ENCODE measurements around the gene UBXN11.

DNA sequence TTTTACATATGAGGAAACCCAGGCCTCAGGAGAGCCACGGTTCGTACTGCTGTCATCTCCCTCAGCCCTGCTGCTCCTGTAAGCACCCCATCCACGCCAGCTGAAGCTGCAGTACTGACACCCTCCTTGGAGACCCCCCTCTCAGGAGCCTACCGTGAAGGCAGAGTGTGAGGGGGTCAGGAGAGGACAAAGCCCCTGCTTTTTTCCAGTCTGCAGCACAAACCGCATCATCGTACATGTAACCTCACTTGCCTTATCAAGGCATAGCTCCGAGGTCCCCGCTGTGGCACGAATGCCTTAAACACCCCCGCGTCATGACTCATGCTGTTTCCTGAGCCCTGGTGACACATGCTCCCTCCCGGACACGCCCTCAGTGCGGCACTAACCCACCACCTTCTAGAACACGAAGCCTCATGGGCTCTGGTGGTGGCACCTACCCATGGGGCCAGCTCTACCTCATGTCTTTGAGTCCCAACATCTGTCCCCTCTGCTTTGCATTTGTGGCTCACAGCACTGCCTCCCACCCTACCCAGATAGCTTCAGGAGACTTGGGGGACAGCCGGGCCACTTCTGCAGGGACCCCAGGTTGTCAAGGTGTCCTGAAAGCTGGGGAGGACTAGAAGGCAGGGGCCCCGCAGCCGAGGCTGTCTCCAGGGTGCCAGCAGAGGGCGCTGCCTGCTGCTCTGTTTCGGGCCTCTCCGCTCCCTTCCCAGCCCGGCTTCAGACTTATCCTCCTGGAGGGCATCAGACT, 21.7 kb downstream of the UBXN11 start:
- TF ChIP-seq, protein P1, sequence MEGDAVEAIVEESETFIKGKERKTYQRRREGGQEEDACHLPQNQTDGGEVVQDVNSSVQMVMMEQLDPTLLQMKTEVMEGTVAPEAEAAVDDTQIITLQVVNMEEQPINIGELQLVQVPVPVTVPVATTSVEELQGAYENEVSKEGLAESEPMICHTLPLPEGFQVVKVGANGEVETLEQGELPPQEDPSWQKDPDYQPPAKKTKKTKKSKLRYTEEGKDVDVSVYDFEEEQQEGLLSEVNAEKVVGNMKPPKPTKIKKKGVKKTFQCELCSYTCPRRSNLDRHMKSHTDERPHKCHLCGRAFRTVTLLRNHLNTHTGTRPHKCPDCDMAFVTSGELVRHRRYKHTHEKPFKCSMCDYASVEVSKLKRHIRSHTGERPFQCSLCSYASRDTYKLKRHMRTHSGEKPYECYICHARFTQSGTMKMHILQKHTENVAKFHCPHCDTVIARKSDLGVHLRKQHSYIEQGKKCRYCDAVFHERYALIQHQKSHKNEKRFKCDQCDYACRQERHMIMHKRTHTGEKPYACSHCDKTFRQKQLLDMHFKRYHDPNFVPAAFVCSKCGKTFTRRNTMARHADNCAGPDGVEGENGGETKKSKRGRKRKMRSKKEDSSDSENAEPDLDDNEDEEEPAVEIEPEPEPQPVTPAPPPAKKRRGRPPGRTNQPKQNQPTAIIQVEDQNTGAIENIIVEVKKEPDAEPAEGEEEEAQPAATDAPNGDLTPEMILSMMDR (IDR thresholded peaks at IDR 0.05): peak in 3 of 4 experiments; percentile 52 to 71 (median 63)
- TF ChIP-seq POLR2A (IDR thresholded peaks at IDR 0.05) (no peak), POLR2AphosphoS5 (IDR thresholded peaks at IDR 0.05) (peak; percentile 63)

Data from gastroesophageal sphincter (tissue), 3 donors.